Measurements from ENCODE around the gene PMM1. TPM values are rescaled to one million over a fixed set of nuclear protein-coding genes. Genes with fewer than 3 reads are reported as not detected.
A peak's percentile ranks its signal among the peaks of the same experiment; 100 is the strongest.
"Not testable (repeated sequence)": the region's sequence is repeated elsewhere in the genome, so short reads cannot be mapped to it uniquely, and the experiment has no call there.

Gene PMM1
- 10 to 100 TPM; 52.2 to 61.5 (median 53.3) TPM for polyA plus RNA-seq (ENCODE audit: insufficient read length in 4 of 4)

GRCh38 chr22:41589391-41590241, at the start of gene PMM1:
TSS of gene PMM1 (minus strand) at chr22:41589840. CDS start at chr22:41589805, 35 bp downstream.
- peak; percentile 89 to 99 (median 99) for DNase-seq (ENCODE audit: low read depth in 4 of 4, low spot score in 2 of 4)

DNA sequence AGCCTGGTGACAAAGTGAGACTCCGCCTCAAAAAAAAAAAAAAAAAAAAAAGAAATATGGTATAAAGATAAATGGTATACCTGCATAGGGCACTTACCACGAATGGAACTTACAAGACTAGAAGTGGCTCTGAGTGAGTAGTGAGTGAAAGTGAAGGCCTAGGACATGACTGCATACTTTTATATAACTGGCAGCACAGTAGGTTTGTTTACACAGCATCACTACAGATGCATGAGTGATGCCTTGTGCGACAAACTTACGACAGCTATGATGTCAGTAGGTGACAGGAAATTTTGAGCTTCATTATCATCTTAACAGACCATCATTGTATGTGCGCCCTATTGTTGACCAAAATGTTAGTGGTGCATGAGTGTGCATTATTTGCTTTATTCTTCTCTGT, 49.1 kb upstream of the PMM1 start:
- DNase-seq (ENCODE audit: low read depth in 4 of 4, low spot score in 2 of 4), result no peak

- DNase-seq (ENCODE audit: low read depth in 4 of 4, low spot score in 2 of 4), result no peak
Measured at GRCh38 chr22:41638124-41638523, 48.5 kb upstream of the PMM1 start.

GRCh38 chr22:41637623-41638022, 48.0 kb upstream of the PMM1 start:
- DNase-seq (ENCODE audit: low read depth in 4 of 4, low spot score in 2 of 4), result not testable (repeated sequence)

- DNase-seq (ENCODE audit: low read depth in 4 of 4, low spot score in 2 of 4), result no peak
Measured at GRCh38 chr22:41636467-41636866, 46.8 kb upstream of the PMM1 start.

- not testable (repeated sequence) for DNase-seq (ENCODE audit: low read depth in 4 of 4, low spot score in 2 of 4)
Measured at GRCh38 chr22:41634610-41635009, 45.0 kb upstream of the PMM1 start.

GRCh38 chr22:41631615-41632014, 42.0 kb upstream of the PMM1 start:
- not testable (repeated sequence) for DNase-seq (ENCODE audit: low read depth in 4 of 4, low spot score in 2 of 4)

- not testable (repeated sequence) for DNase-seq (ENCODE audit: low read depth in 4 of 4, low spot score in 2 of 4)
Measured at GRCh38 chr22:41631115-41631514, 41.5 kb upstream of the PMM1 start.

- no peak for DNase-seq (ENCODE audit: low read depth in 4 of 4, low spot score in 2 of 4)
Measured at GRCh38 chr22:41625577-41625976, 35.9 kb upstream of the PMM1 start.

- no peak for DNase-seq (ENCODE audit: low read depth in 4 of 4, low spot score in 2 of 4)
Measured at GRCh38 chr22:41621911-41622179, 32.2 kb upstream of the PMM1 start.

DNA sequence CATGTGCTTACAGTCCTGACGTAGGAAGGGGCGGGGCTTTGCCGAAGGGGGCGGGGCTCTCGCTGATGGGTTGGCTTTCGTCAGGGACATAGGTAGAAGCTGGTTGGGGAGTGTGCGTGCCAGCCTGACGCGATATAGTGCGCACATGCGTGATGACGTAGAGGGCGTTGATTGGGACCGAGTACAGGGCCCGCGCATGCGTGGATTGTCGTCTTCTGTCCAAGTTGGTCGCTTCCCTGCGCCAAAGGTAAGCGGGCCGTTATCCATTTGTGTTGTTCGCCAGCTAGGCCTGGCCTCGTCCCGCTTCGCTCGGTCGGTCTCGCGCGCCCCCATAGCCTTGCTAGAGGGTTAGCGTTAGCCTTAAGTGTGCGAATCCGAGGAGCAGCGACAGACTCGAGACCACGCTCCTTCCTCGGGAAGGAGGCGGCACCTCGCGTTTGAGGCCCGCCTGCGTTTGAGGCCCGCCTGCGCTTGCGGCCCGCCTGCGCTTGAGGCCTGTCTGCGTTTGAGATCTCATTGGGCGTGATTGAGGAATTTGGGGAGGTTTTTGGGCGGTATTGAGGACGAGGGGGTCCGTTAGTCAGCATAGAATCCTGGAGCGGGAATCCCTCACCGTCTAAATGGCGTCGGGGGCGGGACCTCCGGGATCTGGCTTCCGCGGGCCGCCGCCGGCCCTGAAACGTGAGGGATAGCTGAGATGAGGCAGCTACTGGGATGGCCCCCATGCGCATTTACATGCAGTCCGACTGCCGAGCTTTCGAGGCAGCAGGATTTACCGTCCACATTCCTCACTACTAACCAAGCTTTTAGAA, 31.7 kb upstream of the PMM1 start, which contains the start of gene XRCC6:
Gene XRCC6, plus strand, starts transcription at position 197 of the 812 bp plus-strand sequence. CDS start 710 bp downstream, outside the sequence.
- DNase-seq (ENCODE audit: low read depth in 4 of 4, low spot score in 2 of 4), result peak; percentile 98 to 100 (median 98)

GRCh38 chr22:41620589-41621098, 31.0 kb upstream of the PMM1 start, which contains the start of gene DESI1:
TSS of gene DESI1 (minus strand) at chr22:41621043. CDS start at chr22:41620839, 204 bp downstream.
- peak in 3 of 4 donors; percentile 31 to 32 (median 31) for DNase-seq (ENCODE audit: low read depth in 4 of 4, low spot score in 2 of 4)

GRCh38 chr22:41619979-41620588, 30.4 kb upstream of the PMM1 start:
- peak in 1 of 4 donors; percentile 30 for DNase-seq (ENCODE audit: low read depth in 4 of 4, low spot score in 2 of 4)

DNA sequence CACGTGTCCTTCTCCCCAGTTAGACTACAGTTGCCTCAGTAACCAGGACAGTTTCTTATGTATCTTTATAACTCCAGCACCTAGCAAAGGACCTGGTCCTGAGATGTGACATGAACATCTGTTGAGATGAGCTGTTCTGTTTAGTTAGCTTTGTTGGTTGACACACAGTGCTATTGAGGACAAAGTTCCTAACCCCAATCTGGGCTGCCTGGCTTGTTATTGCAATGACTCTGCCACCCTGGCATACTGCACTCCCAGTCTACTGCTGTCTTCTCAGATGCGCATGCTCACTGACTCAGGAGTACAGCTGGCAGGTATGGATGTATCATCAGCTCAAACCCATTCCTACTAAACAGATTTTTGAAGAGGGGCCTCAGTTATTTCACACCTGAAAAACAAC, 23.8 kb upstream of the PMM1 start:
- no peak for DNase-seq (ENCODE audit: low read depth in 4 of 4, low spot score in 2 of 4)

- DNase-seq (ENCODE audit: low read depth in 4 of 4, low spot score in 2 of 4), result no peak
Measured at GRCh38 chr22:41612603-41613306, 23.1 kb upstream of the PMM1 start.

- DNase-seq (ENCODE audit: low read depth in 4 of 4, low spot score in 2 of 4), result no peak
Measured at GRCh38 chr22:41608386-41608785, 18.7 kb upstream of the PMM1 start.

GRCh38 chr22:41603873-41604332, 14.3 kb upstream of the PMM1 start:
- no peak for DNase-seq (ENCODE audit: low read depth in 4 of 4, low spot score in 2 of 4)

GRCh38 chr22:41600976-41601375, 11.3 kb upstream of the PMM1 start:
- DNase-seq (ENCODE audit: low read depth in 4 of 4, low spot score in 2 of 4), result no peak

DNA sequence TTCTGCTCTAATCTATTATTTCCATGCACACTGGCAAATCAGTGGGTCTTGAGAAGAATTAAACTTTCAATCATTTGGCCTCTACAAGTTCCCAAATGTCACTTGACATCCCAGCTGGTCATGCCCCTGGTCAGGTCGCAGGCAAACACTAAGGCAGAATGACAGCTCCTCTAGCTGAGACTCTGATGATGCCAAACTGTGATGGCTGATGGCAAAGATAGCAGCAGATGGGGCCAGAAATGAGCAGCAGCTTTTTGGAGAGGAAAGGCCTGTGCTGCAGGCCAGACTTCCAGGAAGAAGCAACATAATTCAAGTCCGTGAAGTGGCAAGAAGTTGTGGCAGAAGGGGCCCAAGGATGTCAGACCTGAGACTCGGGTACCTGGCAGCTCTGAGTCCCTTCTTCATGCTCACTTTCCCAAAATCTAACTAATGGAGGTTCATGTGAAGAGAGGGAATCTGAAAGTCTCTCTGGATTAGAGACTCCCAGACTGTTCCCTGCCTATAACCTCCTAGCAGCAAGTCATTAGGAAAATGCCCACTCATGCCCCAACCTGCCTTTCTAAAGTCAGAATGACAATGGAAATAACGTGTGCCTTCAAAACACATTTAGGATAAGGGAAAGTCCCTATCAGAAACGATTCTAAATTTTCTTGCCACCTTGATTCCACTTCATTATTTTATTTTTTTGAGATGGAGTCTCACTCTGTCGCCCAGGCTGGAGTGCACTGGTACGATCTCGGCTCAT, 9.4 kb upstream of the PMM1 start:
- DNase-seq (ENCODE audit: low read depth in 4 of 4, low spot score in 2 of 4), result no peak

All from left renal cortex interstitium (tissue), 4 donors.